ENCODE measurements around the gene CHTF18. TPM values are rescaled to one million over a fixed set of nuclear protein-coding genes. Genes with fewer than 3 reads are reported as not detected.

CHTF18 gene
- total RNA-seq, 1 experiment from 2014 or later, result 120 TPM

DNA sequence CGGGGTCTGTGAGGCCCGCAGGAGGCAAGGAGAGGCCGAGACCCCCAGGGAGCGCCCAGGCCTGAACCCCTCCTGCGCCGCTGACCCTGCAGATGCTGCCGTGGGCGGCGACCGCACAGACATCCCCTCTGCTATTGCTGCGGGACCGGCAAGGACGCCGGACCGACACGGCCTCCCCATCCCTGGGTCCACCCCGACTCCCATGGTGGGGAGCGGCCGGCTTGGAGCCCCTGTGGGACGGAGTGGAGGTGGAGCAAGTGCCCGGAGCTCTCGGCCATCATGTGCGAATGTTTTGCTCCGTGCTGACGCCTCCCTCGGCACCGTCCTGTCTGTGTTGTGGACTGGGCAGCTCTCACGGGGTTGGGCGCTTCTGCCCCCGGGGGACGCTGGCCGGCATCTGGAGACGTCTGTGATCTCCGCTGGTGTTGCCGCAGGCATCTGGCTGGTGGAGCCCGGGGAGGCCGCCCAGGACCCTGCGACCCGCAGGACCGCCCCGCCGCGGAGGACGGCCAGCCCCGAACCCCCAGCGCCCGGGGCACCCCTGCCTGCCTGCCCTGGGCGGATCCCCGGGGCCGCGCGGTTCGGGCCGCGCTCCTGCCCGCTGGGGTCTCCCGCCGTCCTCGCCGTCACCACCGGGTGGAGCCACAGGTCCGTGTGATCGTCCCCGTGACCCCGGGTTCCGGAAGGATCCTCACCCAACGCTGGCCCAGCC lies 24.9 kb downstream of the CHTF18 start:
- Histone ChIP-seq H3K27ac (ENCODE audit: insufficient read length, low read depth, low read length) (no peak overlapping the region), H3K4me2 (ENCODE audit: insufficient read depth, insufficient read length, low read length) (peak overlapping the region; percentile 56), H4K5ac (ENCODE audit: insufficient read length, low read depth, low read length) (no peak overlapping the region), H2BK5ac (ENCODE audit: insufficient read length, low read length) (no peak overlapping the region), H3K56ac (ENCODE audit: insufficient read length, low read depth, low read length) (no peak overlapping the region), H2BK120ac (ENCODE audit: low read depth, low read length, poor library complexity, severe bottlenecking) (no peak overlapping the region), H2AFZ (ENCODE audit: low read length) (no peak overlapping the region), H3K9ac (ENCODE audit: extremely low read depth, insufficient read length, low read length) (no peak overlapping the region), H4K91ac (ENCODE audit: insufficient read length, low read depth, low read length) (no peak overlapping the region), H2BK15ac (ENCODE audit: low read depth, low read length) (peak overlapping the region; percentile 10; the same call in 1 of the 2 replicates), H4K8ac (replicated peaks; ENCODE audit: insufficient read length, low read depth, low read length) (no peak overlapping the region), H3K23me2 (ENCODE audit: insufficient read length, low read depth, low read length, poor library complexity, severe bottlenecking) (peaks cover 8% of the 10 kb centered on the region), H3K18ac (ENCODE audit: insufficient read length, low read depth, low read length) (no peak overlapping the region), H3K4me1 (ENCODE audit: insufficient read depth, low read length) (no peaks in the 10 kb centered on the region; the same call in 1 of the 2 replicates), H2BK20ac (ENCODE audit: low read depth, low read length, poor library complexity, severe bottlenecking) (no peak overlapping the region), H3T11ph (ENCODE audit: low read length) (no peak overlapping the region), H3K9me3 (ENCODE audit: control insufficient read depth, low read depth, low read length) (no peaks in the 10 kb centered on the region), H2BK12ac (ENCODE audit: insufficient read length, low read depth, low read length) (no peak overlapping the region), H3K27me3 (ENCODE audit: insufficient read depth, low read length) (no peaks in the 10 kb centered on the region; the same call in 1 of the 2 replicates), H3K4ac (ENCODE audit: low read depth, low read length) (no peak overlapping the region), H4K20me1 (ENCODE audit: control insufficient read depth, insufficient read depth, insufficient read length) (no peaks in the 10 kb centered on the region), H3K14ac (ENCODE audit: insufficient read depth, low read length) (no peak overlapping the region; the same call in 1 of the 2 replicates), H3K79me1 (ENCODE audit: insufficient read depth, low read depth, low read length, poor library complexity, severe bottlenecking) (no peaks in the 10 kb centered on the region), H2AK5ac (ENCODE audit: insufficient read length, low read length) (no peak overlapping the region), H3K23ac (ENCODE audit: insufficient read length, low read depth, low read length) (no peak overlapping the region), H3K79me2 (ENCODE audit: insufficient read depth, low read length) (no peaks in the 10 kb centered on the region)
- Mint-ChIP-seq H3K4me3 (peak overlapping the region; percentile 32 to 50; a peak in 3 of 5 replicates), H3K27ac (no peak overlapping the region), H3K27me3 (ENCODE audit: low read depth) (peaks cover 47% of the 10 kb centered on the region), H3K9me3 (peaks cover 0 to 6% of the 10 kb centered on the region in 2 experiments; a peak in 1 of 5 replicates), H3K36me3 (ENCODE audit: insufficient read depth in 1 of 3, low read depth in 3 of 3) (no peaks in the 10 kb centered on the region), H3K4me1 (peaks cover 0 to 5% of the 10 kb centered on the region in 2 experiments; a peak in 2 of 4 replicates)
- DNase-seq, result peak; percentile 78
- no CpG with 5 or more reads among the region's 67 CpGs for WGBS (ENCODE audit: extremely low coverage, insufficient read length, low lambda C conversion rate)
- TF ChIP-seq CTCF (conservative IDR thresholded peaks at IDR 0.05), result peak; percentile 88
